Astrocyte (in vitro differentiated cells and primary cell): ENCODE measurements around the gene OBP2B.

ENCODE experiments used
- EZH2 ChIP-seq: IDR thresholded peaks from 2 replicates; pipeline ENCODE4 v1.6.1; 2012; ENCODE audit warnings: mild to moderate bottlenecking, low read length, inconsistent platforms; ENCODE audit not compliant: insufficient read depth
- TF ChIP-seq, protein P1 (sequence below): IDR thresholded peaks from 2 replicates; pipeline ENCODE4 v1.5.1; 2011; ENCODE audit warnings: low read depth, mild to moderate bottlenecking, inconsistent platforms, low read length, moderate library complexity; ENCODE audit not compliant: insufficient read depth

DNA sequence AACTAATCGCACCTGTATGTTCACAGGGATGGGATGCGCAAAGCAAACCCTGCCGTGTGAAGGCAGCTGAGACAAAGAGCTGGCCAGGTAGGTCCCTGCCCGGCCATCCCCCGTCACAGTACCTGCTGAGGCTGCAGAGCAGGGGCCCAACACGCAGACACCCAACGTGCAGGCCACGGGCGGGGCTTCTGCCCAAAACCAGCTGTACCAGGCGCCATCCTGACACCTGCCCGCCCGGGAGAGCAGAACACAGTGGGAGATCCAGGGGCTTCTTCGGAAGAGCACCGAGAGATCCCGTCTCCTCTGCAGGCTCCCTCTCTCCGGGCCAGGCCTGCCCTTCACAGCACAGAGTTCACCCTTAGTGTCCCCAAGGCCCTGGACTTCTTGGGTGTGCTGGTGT lies 37.5 kb upstream of the OBP2B start:
- TF ChIP-seq, protein P1, sequence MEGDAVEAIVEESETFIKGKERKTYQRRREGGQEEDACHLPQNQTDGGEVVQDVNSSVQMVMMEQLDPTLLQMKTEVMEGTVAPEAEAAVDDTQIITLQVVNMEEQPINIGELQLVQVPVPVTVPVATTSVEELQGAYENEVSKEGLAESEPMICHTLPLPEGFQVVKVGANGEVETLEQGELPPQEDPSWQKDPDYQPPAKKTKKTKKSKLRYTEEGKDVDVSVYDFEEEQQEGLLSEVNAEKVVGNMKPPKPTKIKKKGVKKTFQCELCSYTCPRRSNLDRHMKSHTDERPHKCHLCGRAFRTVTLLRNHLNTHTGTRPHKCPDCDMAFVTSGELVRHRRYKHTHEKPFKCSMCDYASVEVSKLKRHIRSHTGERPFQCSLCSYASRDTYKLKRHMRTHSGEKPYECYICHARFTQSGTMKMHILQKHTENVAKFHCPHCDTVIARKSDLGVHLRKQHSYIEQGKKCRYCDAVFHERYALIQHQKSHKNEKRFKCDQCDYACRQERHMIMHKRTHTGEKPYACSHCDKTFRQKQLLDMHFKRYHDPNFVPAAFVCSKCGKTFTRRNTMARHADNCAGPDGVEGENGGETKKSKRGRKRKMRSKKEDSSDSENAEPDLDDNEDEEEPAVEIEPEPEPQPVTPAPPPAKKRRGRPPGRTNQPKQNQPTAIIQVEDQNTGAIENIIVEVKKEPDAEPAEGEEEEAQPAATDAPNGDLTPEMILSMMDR, result no peak
- no peak for TF ChIP-seq EZH2
